GM21737 (cell line): ENCODE measurements around the gene KIAA1549.
"Not testable (repeated sequence)": the region's sequence is repeated elsewhere in the genome, so short reads cannot be mapped to it uniquely, and the experiment has no call there.

Experiments used
- ATAC-seq: cut with Tn5 transposase; IDR thresholded peaks from one replicate; pipeline ENCODE4 v1.9.1; 2021; ENCODE audit warnings: mild to moderate bottlenecking, moderate library complexity; ENCODE audit not compliant: unreplicated experiment

KIAA1549 gene

DNA sequence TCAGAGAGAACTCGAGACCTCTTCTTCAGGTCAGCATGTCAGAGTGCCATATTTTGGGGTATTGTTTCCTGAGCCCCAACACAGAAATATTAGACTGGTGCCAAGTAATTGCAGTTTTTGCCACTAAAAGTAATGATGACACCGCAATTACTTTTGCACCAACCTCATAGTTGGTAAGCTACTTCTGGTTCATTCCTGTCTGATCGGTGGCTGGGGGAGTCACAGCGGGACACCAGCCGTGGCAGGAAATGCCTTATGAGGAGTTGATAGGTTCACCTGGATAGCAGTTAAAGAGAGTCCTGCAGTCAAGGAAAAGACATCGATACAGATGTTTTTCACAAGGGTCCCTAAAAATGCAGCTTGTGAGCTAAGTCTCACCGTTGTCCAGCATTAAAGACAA is 159.3 kb downstream of the KIAA1549 start:
- ATAC-seq: no peak

DNA sequence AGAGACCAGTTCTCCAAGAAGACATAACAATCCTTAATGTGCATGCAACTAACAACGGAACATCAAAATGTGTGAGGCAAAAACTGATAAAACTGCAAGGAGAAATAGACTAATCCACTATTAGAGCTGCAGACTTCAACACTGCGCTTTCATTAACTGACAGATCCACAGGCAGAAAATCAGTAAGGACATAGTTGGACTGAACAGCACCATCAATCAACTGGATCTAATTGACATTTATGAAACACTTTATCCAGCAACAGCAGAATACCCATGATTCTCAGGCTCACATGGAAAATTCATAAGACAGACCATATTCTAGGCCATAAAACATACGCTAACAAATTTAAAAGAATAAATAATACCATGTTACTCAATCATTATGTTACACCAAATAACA is 161.6 kb downstream of the KIAA1549 start:
- no peak for ATAC-seq

DNA sequence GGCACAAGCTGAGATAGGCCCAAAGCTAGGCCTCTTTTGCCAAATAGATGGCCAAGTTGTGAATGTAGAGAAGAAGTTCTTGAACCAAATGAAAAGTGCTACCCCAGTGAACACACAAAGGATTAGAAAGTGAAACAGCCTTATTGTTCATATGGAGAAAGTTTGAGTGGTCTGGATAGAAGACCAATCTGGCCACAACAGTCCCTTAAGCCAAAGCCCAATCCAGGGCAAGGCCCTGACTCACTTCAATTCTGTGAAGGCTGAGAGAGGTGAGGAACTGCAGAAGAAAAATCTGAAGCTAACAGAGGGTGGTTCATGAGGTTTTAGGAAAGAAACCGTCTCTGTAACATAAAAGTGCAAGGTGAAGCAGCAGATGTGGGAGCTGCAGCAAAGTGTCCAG is 164.5 kb downstream of the KIAA1549 start:
- no peak for ATAC-seq

DNA sequence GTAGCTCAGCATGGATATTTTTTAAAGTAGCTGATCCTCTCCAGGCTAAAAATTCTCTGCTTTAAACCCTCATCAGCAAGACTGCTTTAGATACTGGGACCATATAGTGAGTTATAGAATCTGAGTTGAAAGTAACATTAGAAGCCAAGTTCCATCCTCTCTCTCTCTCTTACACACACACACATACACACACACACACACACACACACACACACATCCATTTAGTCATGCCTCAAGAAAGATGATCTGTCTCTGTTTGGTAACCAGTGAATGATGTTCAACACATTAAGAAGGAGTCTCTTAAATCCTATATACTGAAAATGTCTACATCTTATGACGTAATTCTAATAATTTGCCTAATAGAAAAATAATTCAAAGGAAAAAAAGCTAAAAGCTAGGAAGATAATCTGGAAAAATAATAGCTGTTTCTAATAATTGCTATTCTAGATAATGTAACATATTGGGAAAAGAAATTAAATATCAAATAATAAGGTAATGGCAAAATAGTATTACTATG is 166.3 kb downstream of the KIAA1549 start:
- ATAC-seq: no peak

DNA sequence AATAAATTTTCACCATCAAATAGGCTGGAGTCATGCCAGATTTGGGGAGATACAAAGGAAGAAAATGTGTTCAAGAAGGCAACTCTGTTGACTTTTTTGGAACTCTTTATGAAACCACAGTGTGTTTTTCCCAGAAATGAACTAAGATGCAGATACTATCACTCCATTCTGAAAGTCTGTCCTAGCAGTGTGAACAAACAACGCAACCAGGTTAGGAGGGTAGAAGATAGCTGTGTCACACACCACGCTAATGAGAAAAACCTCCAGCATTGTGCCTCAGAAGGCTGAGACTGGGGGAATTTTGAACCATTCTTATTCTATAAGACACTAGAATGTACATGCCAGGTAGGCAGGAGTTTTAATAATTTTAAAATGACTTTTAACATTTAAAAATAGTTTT is 167.2 kb downstream of the KIAA1549 start:
- ATAC-seq: no peak

DNA sequence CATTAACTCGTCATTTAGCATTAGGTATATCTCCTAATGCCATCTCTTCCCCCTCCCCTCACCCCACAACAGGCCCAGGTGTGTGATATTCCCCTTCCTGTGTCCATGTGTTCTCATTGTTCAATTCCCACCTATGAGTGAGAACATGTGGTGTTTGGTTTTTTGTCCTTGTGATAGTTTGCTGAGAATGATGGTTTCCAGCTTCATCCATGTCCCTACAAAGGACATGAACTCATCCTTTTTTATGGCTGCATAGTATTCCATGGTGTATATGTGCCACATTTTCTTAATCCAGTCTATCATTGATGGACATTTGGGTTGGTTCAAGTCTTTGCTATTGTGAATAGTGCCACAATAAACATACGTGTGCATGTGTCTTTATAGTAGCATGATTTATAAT is 169.9 kb downstream of the KIAA1549 start:
- ATAC-seq: not testable (repeated sequence)

DNA sequence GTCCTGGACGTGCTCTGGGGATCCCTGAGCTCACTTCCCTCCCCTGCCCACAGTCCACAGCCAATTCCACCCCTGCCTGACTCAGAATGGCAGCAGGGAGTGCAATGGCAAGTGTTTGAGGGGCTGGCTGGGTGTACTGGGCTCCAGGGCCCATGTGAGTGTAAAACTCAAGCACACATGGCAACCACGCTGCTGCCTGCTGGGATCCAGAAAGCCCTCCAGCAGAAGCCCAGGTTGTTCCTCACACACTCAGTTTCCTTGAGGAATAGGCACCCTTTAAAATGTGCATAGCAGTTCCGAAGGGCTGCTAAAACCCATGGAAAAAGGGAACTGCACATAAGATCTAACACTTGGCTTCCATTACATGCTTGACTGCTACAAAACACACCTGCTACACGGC is 171.8 kb downstream of the KIAA1549 start:
- no peak for ATAC-seq

DNA sequence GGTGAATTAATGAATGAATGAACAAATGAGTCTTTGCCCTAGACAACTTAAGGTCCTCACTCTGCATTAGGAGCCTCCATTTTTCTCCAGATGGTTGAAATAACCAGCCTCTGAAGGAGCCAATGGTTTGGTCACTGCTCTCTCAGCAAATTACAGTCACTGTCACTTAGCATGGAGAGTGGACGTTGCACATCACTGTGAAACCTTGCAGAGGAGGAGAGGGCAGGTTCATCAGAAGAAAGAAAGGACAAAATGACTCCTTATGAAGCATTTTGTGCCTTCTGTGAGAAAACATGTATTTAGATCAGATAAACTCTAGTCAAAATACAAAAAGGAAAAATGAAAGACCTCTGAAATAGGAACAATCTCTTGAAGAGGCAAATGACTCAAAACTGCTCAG is 176.6 kb downstream of the KIAA1549 start:
- ATAC-seq: no peak

DNA sequence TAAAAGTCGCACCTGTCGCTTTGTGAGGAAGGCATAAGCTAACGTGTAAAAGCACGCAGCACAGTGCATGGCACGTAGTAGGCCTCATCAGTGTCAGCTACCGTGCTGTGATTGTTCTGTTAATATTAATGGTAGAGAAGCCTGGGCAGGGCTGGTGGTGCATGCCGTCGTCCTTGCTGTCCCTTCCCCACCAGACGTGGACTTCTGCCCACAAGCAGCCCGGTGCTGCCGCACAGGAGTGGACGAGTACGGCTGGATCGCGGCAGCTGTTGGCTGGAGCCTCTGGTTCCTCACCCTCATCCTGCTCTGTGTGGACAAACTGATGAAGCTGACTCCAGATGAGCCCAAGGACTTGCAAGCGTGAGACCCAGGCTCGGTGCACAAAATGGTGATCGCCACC is 178.5 kb downstream of the KIAA1549 start:
- no peak for ATAC-seq

DNA sequence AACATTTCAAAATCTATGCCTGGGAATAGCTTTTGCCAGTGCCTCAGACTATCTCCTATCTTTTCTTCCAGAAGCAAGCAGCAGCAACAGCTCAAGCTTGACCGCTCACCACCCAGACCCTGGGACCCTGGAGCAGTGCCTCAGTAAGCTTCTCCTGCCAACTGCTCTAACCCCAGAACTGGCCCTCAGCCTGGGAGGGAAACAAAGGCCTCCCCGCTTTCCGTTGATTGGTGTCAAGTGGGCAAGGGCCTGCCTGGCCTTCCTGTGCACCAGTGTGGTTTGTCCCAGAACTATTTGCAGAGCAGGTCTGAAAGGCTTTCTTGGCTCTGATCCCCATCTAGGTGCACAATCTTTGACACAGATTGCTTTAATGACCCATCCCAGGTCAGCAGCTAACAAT is 179.9 kb downstream of the KIAA1549 start:
- ATAC-seq: no peak

DNA sequence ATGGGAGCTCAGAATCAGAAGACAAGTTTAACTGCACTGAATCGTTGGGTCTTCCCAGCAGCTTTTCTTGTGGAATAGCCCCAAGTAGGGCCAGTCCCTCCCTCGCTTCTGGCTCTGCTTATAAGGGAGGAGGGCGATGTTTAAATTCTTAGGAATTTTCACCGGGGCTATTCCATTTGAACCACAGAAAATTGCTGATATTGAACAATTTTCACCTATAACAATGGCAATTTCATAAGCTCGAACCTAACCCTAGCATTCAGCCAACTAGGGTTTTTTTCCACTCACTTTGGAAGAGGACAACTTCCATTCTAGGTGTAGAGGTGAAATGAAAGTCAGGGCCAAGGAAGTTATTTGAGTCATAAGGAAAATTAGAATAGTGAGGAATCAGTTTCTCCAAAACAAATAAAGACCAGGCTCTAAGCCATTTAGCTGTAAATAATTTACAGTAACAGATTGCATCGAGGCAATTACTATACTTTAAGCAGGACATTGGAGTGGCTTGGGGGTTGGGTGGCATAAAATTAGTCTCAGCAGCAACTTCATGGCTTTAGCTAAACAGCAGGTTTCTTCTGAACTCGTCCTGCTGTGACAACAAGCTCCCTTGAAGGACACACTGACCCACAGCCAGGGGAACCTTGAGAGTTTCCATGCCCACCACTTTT is 181.7 kb downstream of the KIAA1549 start:
- no peak for ATAC-seq

DNA sequence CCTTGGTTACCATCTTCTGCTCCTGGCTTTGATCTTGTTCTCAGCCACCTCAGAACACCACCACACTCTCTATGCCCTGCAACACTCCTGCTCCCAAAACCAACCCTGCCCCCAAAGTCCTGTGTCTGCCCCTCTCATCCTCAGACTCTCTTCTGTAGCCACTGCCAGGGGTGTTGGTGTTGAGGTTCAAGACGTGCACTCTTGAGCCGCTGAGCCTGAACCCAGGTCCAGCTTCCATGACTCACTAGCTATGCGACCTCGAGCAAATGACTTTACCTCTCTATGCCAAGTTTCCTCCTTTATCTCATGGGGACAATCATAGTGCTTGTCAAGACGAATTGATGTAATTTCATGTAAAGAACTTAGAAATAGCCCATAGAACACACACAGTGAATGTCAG is 182.4 kb downstream of the KIAA1549 start:
- no peak for ATAC-seq

DNA sequence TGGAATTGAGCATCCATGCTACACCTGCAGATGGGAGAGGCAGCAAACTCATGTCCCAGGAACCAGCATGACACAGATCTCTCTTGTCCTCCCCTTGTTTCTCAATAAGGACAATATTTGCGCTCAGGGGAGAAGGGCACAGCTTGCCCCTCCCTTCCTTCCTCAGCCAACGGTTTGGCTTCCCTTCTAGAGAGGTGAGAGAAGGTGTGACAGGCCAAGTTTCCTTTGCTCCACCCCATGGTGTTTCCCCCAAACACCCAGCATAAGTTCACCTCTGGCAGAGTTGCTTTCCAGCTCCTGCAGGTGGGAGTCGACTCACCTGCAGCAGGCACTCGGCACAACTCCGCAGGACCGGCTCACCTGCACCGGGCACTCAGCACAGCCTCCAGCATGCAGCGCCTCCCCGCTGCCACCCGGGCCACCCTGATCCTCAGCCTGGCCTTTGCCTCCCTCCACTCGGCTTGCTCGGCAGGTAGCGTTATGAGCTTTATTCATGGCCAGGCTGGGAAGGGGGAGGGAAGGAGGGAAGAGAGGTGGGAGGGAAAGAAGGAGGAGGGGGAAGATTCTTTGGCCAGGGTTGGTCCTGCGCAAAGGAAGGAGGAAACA is 183.4 kb downstream of the KIAA1549 start, which contains the start of the genes ATP6V0A4 and TMEM213:
Gene ATP6V0A4, minus strand, starts transcription at position 482 of the 606 bp plus-strand sequence. CDS start 26,949 bp downstream, outside the sequence.
Gene TMEM213, plus strand, starts transcription at position 280 of the 606 bp plus-strand sequence. Its CDS starts 111 bp downstream, at position 391.
- no peak for ATAC-seq

DNA sequence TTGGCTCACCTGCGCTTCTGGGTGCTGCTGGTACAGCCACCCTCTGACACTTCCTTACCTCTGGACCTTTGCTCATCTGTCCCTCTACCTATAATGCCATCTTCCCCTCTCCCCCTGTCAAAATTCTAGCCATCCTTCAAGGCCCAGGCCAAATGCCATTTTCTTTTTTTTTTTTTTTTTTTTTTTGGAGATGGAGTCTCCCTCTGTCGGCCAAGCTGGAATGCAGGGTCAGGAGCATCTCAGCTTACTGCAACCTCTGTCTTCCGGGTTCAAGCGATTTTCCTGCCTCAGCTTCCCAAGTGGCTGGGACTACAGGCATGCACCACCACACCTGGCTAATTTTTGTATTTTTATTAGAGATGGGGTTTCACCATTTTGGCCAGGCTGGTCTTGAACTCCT is 184.1 kb downstream of the KIAA1549 start:
- not testable (repeated sequence) for ATAC-seq

DNA sequence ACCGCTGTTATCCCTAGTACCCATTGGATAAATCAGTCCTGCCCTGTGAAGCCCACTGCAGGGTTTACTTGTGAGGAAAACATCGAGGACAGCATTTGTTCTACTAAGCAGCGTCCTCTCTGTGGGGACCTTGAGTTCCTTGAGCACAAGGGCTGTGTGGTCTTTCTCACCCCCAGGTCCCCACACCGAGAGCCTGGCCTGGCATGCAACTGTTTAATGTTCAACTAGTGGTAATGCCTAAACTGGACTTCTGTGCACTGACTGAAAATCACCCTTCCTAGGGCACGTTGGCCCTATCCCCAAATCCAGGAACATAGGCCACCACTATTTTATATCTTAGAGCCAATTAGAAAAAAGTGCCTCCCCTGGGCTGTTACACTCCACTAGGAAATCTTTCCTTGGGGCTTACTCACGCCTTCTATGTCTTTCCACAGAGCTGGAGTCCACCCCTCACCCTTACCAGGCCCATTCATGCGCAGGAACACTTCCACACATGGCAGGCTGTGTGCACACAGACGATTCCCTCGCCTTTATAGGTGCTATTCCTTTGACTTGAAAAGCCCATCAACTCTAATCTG is 185.1 kb downstream of the KIAA1549 start:
- no peak for ATAC-seq

DNA sequence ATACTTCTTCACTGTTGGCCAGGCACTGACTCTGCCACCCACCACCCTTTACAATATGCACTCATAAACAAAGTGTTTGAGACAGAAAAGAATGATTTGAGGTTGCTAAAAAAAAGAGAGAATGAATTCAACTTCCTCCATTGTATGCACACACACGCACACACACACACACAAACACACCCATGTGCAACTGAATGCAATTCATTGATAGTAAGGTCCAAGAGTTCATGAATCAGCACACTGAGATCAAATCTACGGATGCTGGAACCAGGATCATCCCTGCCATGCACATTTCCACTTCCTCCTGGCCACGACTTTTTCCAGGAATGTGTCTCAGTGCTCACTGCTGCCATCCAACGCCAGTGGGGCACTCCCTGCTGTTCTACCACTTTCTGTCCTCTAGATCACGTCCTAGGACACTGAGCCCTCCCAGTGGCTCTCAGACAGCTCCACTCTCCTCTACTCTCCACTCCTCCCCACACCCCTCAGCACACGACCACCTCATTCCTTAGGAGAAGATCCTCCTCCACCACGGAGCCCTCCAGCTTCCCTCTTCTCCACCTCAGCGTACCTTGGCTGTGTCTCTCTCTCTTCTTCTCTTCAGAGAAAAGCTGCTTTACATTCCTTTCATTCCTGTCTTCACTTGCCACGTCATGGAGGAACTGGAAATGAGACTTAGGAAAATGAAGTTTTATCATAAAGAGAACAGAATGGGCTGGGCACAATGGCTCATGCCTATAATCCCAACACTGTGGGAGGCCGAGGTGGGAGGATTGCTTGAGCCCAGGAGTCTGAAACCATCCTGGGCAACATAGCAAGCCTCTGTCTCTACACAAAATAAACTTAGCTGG is 195.4 kb downstream of the KIAA1549 start:
- no peak for ATAC-seq

DNA sequence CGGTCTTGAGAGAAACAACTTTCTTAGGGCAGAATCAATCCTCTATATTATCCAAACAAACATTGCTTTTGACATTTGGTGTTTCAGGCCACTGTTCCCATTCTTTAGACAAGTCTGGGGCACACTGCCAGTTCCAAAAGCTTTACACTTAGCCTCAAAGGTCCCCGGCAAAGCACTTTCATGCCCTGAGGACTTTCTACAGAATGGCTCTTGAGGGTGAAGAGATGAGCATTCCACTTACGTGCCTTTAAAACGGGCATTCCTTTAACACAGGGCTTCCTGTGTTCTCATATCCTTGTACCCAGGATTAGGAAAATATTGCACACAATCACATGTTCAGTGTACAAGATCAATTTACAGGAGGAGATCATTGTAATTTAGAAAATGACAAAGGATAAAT is 196.5 kb downstream of the KIAA1549 start:
- ATAC-seq: no peak
